GM23248 (cell line): Measurements from ENCODE around the gene BCAS1. TPM values are rescaled to one million over a fixed set of nuclear protein-coding genes. Genes with fewer than 3 reads are reported as not detected.

Experiments
- DNase-seq: peaks from one replicate; pipeline ENCODE4 v3.0.0-alpha.2; 2015
- H2AFZ ChIP-seq: fragments of 200-600 bp; sonication (generic); 2 replicates; pipeline ENCODE4 v1.6.1; 2016; ENCODE audit warnings: antibody characterized with exemption
- H3F3A ChIP-seq: fragments of 200-600 bp; sonication (generic); 2 replicates; pipeline ENCODE4 v1.6.1; 2016; ENCODE audit warnings: mild to moderate bottlenecking, antibody characterized with exemption, mixed run types; ENCODE audit not compliant: insufficient read depth
- H3K27ac ChIP-seq: fragments of 200-600 bp; sonication (generic); 2 replicates; pipeline ENCODE4 v1.5.1; 2016; ENCODE audit warnings: mild to moderate bottlenecking
- H3K27me3 ChIP-seq: fragments of 200-600 bp; sonication (generic); replicated peaks from 2 replicates; pipeline ENCODE4 v1.6.1; 2016; ENCODE audit warnings: mild to moderate bottlenecking; ENCODE audit not compliant: insufficient read depth
- H3K36me3 ChIP-seq: fragments of 200-600 bp; sonication (generic); 2 replicates; pipeline ENCODE4 v1.6.1; 2016; ENCODE audit warnings: low read depth, mild to moderate bottlenecking
- H3K4me1 ChIP-seq: fragments of 200-600 bp; sonication (generic); 2 replicates; pipeline ENCODE4 v1.6.1; 2016; ENCODE audit warnings: mild to moderate bottlenecking; ENCODE audit not compliant: insufficient read depth
- H3K4me2 ChIP-seq: fragments of 200-600 bp; sonication (generic); one replicate; pipeline ENCODE4 v1.6.1; 2016; ENCODE audit warnings: mild to moderate bottlenecking; ENCODE audit not compliant: unreplicated experiment
- H3K4me3 ChIP-seq: fragments of 200-600 bp; sonication (generic); 2 replicates; pipeline ENCODE4 v1.5.1; 2016; ENCODE audit warnings: mild to moderate bottlenecking
- H3K79me2 ChIP-seq: fragments of 200-600 bp; sonication (generic); 2 replicates; pipeline ENCODE4 v1.6.1; 2016; ENCODE audit warnings: mild to moderate bottlenecking; ENCODE audit not compliant: insufficient read depth
- H3K9ac ChIP-seq: fragments of 200-600 bp; sonication (generic); 2 replicates; pipeline ENCODE4 v1.6.1; 2016; ENCODE audit warnings: mild to moderate bottlenecking
- H3K9me2 ChIP-seq: fragments of 200-600 bp; sonication (generic); 2 replicates; pipeline ENCODE4 v1.6.1; 2016; ENCODE audit warnings: mixed run types, mild to moderate bottlenecking, moderate library complexity; ENCODE audit not compliant: insufficient read depth
- H3K9me3 ChIP-seq: fragments of 200-600 bp; sonication (generic); one replicate; pipeline ENCODE4 v1.6.1; 2017; ENCODE audit warnings: low read depth
- H4K20me1 ChIP-seq: fragments of 200-600 bp; sonication (generic); 2 replicates; pipeline ENCODE4 v1.6.0; 2016; ENCODE audit not compliant: insufficient read depth
- EZH2 ChIP-seq: fragments of 200-600 bp; sonication (generic); IDR thresholded peaks from 2 replicates; pipeline ENCODE4 v1.6.1; 2018; ENCODE audit warnings: antibody characterized with exemption, mild to moderate bottlenecking; ENCODE audit not compliant: insufficient read depth, poor library complexity, severe bottlenecking
- EZH2phosphoT487 ChIP-seq: fragments of 200-600 bp; sonication (generic); IDR thresholded peaks from 2 replicates; pipeline ENCODE4 v1.6.1; 2018; ENCODE audit warnings: antibody characterized with exemption, moderate library complexity, mild to moderate bottlenecking, low read depth; ENCODE audit not compliant: insufficient read depth
- WGBS, 2 experiments: methylation state at CpG; one replicate each; pipeline ENCODE4 v1.1.6; 2015 to 2017; ENCODE audit warnings: low lambda C conversion rate in 2 of 2, low coverage in 1 of 2; ENCODE audit errors: missing lambda C conversion rate in 2 of 2; 5-methylcytosine and 5-hydroxymethylcytosine counted together
- in situ Hi-C: fragments of 300-500 bp; cut with MboI; formaldehyde crosslinking; loops from 2 replicates; pipeline ENCODE4 v1.15.0; 2020
- polyA plus RNA-seq: library from polyadenylated mRNA; unstranded; fragments of >200 nt; fragmentation: Nextera tagmentation; extraction: Ambion mirVana; gene quantifications from 2 replicates; pipeline ENCODE4 v1.2.1, GENCODE V29; 2016
- total RNA-seq: library from RNA; depleted of rRNA; stranded (reverse); fragments of >200 nt; shearing (Covaris generic); gene quantifications from 2 replicates; pipeline ENCODE4 v1.2.3, GENCODE V29; 2014

Gene BCAS1
- total and polyA plus RNA-seq, 2 experiments from 2014 or later: 0.41 TPM; not detected in 1

GRCh38 chr20:54108326-54108642 lies 37.9 kb upstream of the BCAS1 start:
- no peak overlapping the region for H3K9ac ChIP-seq

DNA sequence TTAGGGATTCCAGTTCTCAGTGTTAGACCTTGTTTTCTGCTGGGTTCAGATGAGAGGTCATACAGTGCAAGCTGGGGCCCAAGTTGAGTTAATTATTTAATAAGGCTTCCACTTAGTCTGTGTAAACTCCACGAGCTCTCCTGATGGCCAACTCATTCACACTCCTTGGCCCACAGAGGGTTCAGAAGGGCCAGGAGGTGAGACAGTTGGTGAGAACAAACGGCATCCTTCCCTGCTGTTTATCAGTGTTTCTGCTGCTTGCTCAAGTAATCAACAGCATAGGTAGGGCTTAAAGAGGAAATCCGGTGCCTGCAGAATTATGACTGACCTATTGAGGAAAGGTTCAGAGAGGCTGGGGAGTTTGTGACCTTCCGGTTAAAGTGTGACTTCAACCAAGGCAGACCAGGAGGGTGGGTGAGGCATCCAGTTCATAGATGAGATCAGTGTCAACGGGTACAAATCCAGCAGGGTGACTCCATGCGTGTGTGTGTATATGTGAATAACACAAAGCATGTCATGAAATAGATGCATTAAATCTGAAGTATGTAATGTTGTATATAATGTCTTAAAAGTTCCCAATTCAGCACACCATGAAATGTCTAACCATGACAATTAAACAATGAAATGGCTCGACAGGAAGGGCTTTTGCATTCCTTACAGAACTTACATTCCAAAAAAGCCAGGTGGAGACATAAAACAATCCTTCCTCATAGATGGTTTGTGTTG lies 37.4 kb upstream of the BCAS1 start:
- in situ Hi-C loops: no loop called here
- no peak overlapping the region for H2AFZ ChIP-seq
- 75 to 84% methylated on average over 7 of the region's 7 CpGs for WGBS, 2 experiments

More at GRCh38 chr20:54108326-54108642, 37.9 kb upstream of the BCAS1 start:
- H3K4me3 ChIP-seq: no peak overlapping the region
- H3K4me1 ChIP-seq: 0 out of 2 replicates have a peak, but pooled peaks cover 7% of the 10 kb centered on the region
- H3K27ac ChIP-seq: no peak overlapping the region
- no peaks in the 10 kb centered on the region for H3F3A ChIP-seq
- H3K79me2 ChIP-seq: no peaks in the 10 kb centered on the region
- H3K27me3 ChIP-seq: no peaks in the 10 kb centered on the region
- no peaks in the 10 kb centered on the region for H4K20me1 ChIP-seq
- H3K9me2 ChIP-seq: no peaks in the 10 kb centered on the region
- H3K4me2 ChIP-seq: no peak overlapping the region
- in situ Hi-C loops: no loop called here
- H3K36me3 ChIP-seq: no peaks in the 10 kb centered on the region
- no peak overlapping the region for H2AFZ ChIP-seq
- DNase-seq: no peak
- TF ChIP-seq EZH2 (no peak), EZH2phosphoT487 (no peak)
- no peaks in the 10 kb centered on the region for H3K9me3 ChIP-seq

GRCh38 chr20:54107181-54107580 lies 36.8 kb upstream of the BCAS1 start:
- WGBS, 2 experiments: 49 to 53% methylated on average over 2 of the region's 2 CpGs
- Histone ChIP-seq H3K4me1 (0 out of 2 replicates have a peak, but pooled peaks cover 7% of the 10 kb centered on the region), H3K79me2 (no peaks in the 10 kb centered on the region), H3K9me3 (no peaks in the 10 kb centered on the region), H3K27ac (no peak overlapping the region), H2AFZ (no peak overlapping the region), H4K20me1 (no peaks in the 10 kb centered on the region), H3K36me3 (no peaks in the 10 kb centered on the region), H3K9me2 (no peaks in the 10 kb centered on the region), H3K4me2 (no peak overlapping the region), H3K4me3 (no peak overlapping the region), H3K27me3 (no peaks in the 10 kb centered on the region), H3F3A (no peaks in the 10 kb centered on the region), H3K9ac (no peak overlapping the region)
- DNase-seq: no peak
- in situ Hi-C loops: no loop called here
- TF ChIP-seq EZH2 (no peak), EZH2phosphoT487 (no peak)

More for the DNA sequence above, 37.4 kb upstream of the BCAS1 start:
- Histone ChIP-seq H3F3A (no peaks in the 10 kb centered on the region), H3K79me2 (no peaks in the 10 kb centered on the region), H3K9me2 (no peaks in the 10 kb centered on the region), H3K9ac (no peak overlapping the region), H4K20me1 (no peaks in the 10 kb centered on the region), H3K36me3 (no peaks in the 10 kb centered on the region), H3K4me2 (no peak overlapping the region), H3K9me3 (no peaks in the 10 kb centered on the region), H3K4me1 (0 out of 2 replicates have a peak, but pooled peaks cover 7% of the 10 kb centered on the region), H3K27ac (no peak overlapping the region), H3K4me3 (no peak overlapping the region), H3K27me3 (no peaks in the 10 kb centered on the region)
- no peak for DNase-seq
- no peak for TF ChIP-seq EZH2
- no peak for TF ChIP-seq EZH2phosphoT487

GRCh38 chr20:54106162-54106561 lies 35.8 kb upstream of the BCAS1 start:
- H3K9me3 ChIP-seq: no peaks in the 10 kb centered on the region
- DNase-seq: no peak
- in situ Hi-C loops: no loop called here
- no peaks in the 10 kb centered on the region for H3K27me3 ChIP-seq
- H3K79me2 ChIP-seq: no peaks in the 10 kb centered on the region
- WGBS, 2 experiments: 28 to 31% methylated on average over 4 of the region's 4 CpGs
- no peaks in the 10 kb centered on the region for H3F3A ChIP-seq
- TF ChIP-seq EZH2phosphoT487: no peak
- 0 out of 2 replicates have a peak, but pooled peaks cover 7% of the 10 kb centered on the region for H3K4me1 ChIP-seq
- H4K20me1 ChIP-seq: no peaks in the 10 kb centered on the region
- no peaks in the 10 kb centered on the region for H3K9me2 ChIP-seq
- no peaks in the 10 kb centered on the region for H3K36me3 ChIP-seq
- no peak overlapping the region for H2AFZ ChIP-seq
- H3K9ac ChIP-seq: no peak overlapping the region
- no peak overlapping the region for H3K27ac ChIP-seq
- no peak overlapping the region for H3K4me3 ChIP-seq
- H3K4me2 ChIP-seq: no peak overlapping the region

DNA sequence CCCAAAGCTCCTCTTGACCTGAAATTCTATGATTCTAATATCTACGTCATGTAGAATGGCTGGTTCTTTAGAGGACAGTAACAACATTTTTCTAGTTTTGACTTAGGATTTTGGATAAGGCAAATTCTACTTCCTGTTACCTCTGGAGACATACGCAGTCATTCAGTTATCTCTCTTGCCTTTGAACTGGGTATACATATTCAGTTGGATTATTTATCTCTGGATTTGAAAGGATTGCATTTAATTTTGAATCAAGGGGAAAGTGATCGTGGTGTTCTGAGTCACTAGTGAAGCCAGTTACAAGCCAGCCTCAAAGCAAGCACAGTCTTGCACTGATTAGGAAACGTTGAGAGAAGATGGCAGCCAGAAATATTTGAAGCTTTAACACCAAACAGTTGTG lies 35.3 kb upstream of the BCAS1 start:
- no peaks in the 10 kb centered on the region for H3K9me2 ChIP-seq
- 0 out of 2 replicates have a peak, but pooled peaks cover 7% of the 10 kb centered on the region for H3K4me1 ChIP-seq
- no peak overlapping the region for H2AFZ ChIP-seq
- H3K9me3 ChIP-seq: no peaks in the 10 kb centered on the region
- no peaks in the 10 kb centered on the region for H3K36me3 ChIP-seq
- no peaks in the 10 kb centered on the region for H3K27me3 ChIP-seq
- DNase-seq: peak; percentile 23
- no peak overlapping the region for H3K27ac ChIP-seq
- H3K79me2 ChIP-seq: no peaks in the 10 kb centered on the region
- H3F3A ChIP-seq: no peaks in the 10 kb centered on the region
- WGBS, 2 experiments: 42 to 47% methylated on average over 4 of the region's 4 CpGs
- H3K4me2 ChIP-seq: no peak overlapping the region
- no peak overlapping the region for H3K4me3 ChIP-seq
- no peaks in the 10 kb centered on the region for H4K20me1 ChIP-seq
- no peak overlapping the region for H3K9ac ChIP-seq
- in situ Hi-C loops: no loop called here
- TF ChIP-seq EZH2phosphoT487 (no peak), EZH2 (no peak)
